H9 (cell line): ENCODE results near the gene H6PD. TPM values are rescaled to one million over a fixed set of nuclear protein-coding genes. Genes with fewer than 3 reads are reported as not detected.

Source experiments
- DNase-seq: peaks from one replicate; pipeline ENCODE4 v3.0.0-alpha.2; 2017
- H2AFZ ChIP-seq: one replicate; pipeline ENCODE4 v1.6.1; 2013; ENCODE audit warnings: mild to moderate bottlenecking, low read length, control low read depth, moderate library complexity
- H2AK5ac ChIP-seq: 2 replicates; pipeline ENCODE4 v1.6.1; 2013; ENCODE audit warnings: low read length, control low read depth, mixed read lengths; ENCODE audit not compliant: insufficient read length
- H2BK120ac ChIP-seq: one replicate; pipeline ENCODE4 v1.6.1; 2013; ENCODE audit warnings: low read depth, mild to moderate bottlenecking, low read length, control low read depth, inconsistent platforms; ENCODE audit not compliant: poor library complexity, severe bottlenecking
- H2BK12ac ChIP-seq: 2 replicates; pipeline ENCODE4 v1.6.1; 2013; ENCODE audit warnings: low read length, control low read depth, mixed read lengths, low read depth; ENCODE audit not compliant: insufficient read length
- H2BK15ac ChIP-seq: 2 replicates; pipeline ENCODE4 v1.6.1; 2013; ENCODE audit warnings: low read depth, low read length, control low read depth
- H2BK20ac ChIP-seq: one replicate; pipeline ENCODE4 v1.6.1; 2013; ENCODE audit warnings: low read depth, mild to moderate bottlenecking, low read length, control low read depth, inconsistent platforms; ENCODE audit not compliant: poor library complexity, severe bottlenecking
- H2BK5ac ChIP-seq: 2 replicates; pipeline ENCODE4 v1.6.1; 2013; ENCODE audit warnings: low read length, control low read depth, mixed read lengths; ENCODE audit not compliant: insufficient read length
- H3K14ac ChIP-seq: 2 replicates; pipeline ENCODE4 v1.6.1; 2013; ENCODE audit warnings: low read length, control low read depth; ENCODE audit not compliant: insufficient read depth
- H3K18ac ChIP-seq: 2 replicates; pipeline ENCODE4 v1.6.1; 2013; ENCODE audit warnings: low read depth, mild to moderate bottlenecking, mixed read lengths, low read length, control low read depth; ENCODE audit not compliant: insufficient read length
- H3K23ac ChIP-seq: 2 replicates; pipeline ENCODE4 v1.6.1; 2013; ENCODE audit warnings: low read length, control low read depth, mixed read lengths, low read depth; ENCODE audit not compliant: insufficient read length
- H3K23me2 ChIP-seq: 2 replicates; pipeline ENCODE4 v1.6.1; 2013; ENCODE audit warnings: low read depth, mild to moderate bottlenecking, mixed read lengths, low read length, control low read depth; ENCODE audit not compliant: insufficient read length, poor library complexity, severe bottlenecking
- H3K27ac ChIP-seq: 2 replicates; pipeline ENCODE4 v1.5.1; 2013; ENCODE audit warnings: low read length, control low read depth, mixed read lengths, low read depth; ENCODE audit not compliant: insufficient read length
- H3K27me3 ChIP-seq: 2 replicates; pipeline ENCODE4 v1.6.1; 2013; ENCODE audit warnings: low read length, control low read depth, inconsistent platforms; ENCODE audit not compliant: insufficient read depth
- H3K4ac ChIP-seq: 2 replicates; pipeline ENCODE4 v1.6.1; 2013; ENCODE audit warnings: low read depth, mild to moderate bottlenecking, control low read depth, inconsistent platforms, low read length, moderate library complexity
- H3K4me1 ChIP-seq: 2 replicates; pipeline ENCODE4 v1.6.1; 2013; ENCODE audit warnings: low read length, control low read depth, inconsistent platforms; ENCODE audit not compliant: insufficient read depth
- H3K4me2 ChIP-seq: 2 replicates; pipeline ENCODE4 v1.6.1; 2013; ENCODE audit warnings: low read length, control low read depth, mixed read lengths; ENCODE audit not compliant: insufficient read length, insufficient read depth
- H3K56ac ChIP-seq: 2 replicates; pipeline ENCODE4 v1.6.1; 2013; ENCODE audit warnings: low read depth, mild to moderate bottlenecking, mixed read lengths, low read length, control low read depth; ENCODE audit not compliant: insufficient read length
- H3K79me1 ChIP-seq: 2 replicates; pipeline ENCODE4 v1.6.1; 2013; ENCODE audit warnings: low read depth, mild to moderate bottlenecking, moderate library complexity, low read length, control low read depth, inconsistent platforms; ENCODE audit not compliant: insufficient read depth, poor library complexity, severe bottlenecking
- H3K79me2 ChIP-seq: 2 replicates; pipeline ENCODE4 v1.6.1; 2013; ENCODE audit warnings: low read length, control low read depth, inconsistent platforms; ENCODE audit not compliant: insufficient read depth
- H3K9ac ChIP-seq: 2 replicates; pipeline ENCODE4 v1.6.1; 2013; ENCODE audit warnings: low read length, control low read depth, mixed read lengths; ENCODE audit not compliant: insufficient read length; ENCODE audit errors: extremely low read depth
- H3K9me3 ChIP-seq: one replicate; pipeline ENCODE4 v1.6.1; 2013; ENCODE audit warnings: low read depth, low read length, inconsistent platforms; ENCODE audit not compliant: control insufficient read depth
- H3T11ph ChIP-seq: one replicate; pipeline ENCODE4 v1.6.1; 2013; ENCODE audit warnings: mild to moderate bottlenecking, low read length, control low read depth, inconsistent platforms
- H4K20me1 ChIP-seq: one replicate; pipeline ENCODE4 v1.6.1; 2013; ENCODE audit not compliant: control insufficient read depth, insufficient read length, insufficient read depth
- H4K5ac ChIP-seq: 2 replicates; pipeline ENCODE4 v1.6.1; 2013; ENCODE audit warnings: low read depth, mild to moderate bottlenecking, mixed read lengths, low read length, control low read depth; ENCODE audit not compliant: insufficient read length
- H4K8ac ChIP-seq: replicated peaks from 2 replicates; pipeline ENCODE4 v1.6.1; 2013; ENCODE audit warnings: low read length, control low read depth, mixed read lengths, low read depth; ENCODE audit not compliant: insufficient read length
- H4K91ac ChIP-seq: 2 replicates; pipeline ENCODE4 v1.6.1; 2013; ENCODE audit warnings: low read depth, mild to moderate bottlenecking, moderate library complexity, mixed read lengths, low read length, control low read depth; ENCODE audit not compliant: insufficient read length
- H3K27ac Mint-ChIP-seq, 3 experiments: 2 replicates in 2 of 3; 3 replicates in 1 of 3; pipeline ENCODE4 v1.8.0; 2020 to 2021; ENCODE audit warnings: mixed read lengths in 3 of 3, mild to moderate bottlenecking in 1 of 3, moderate library complexity in 1 of 3
- H3K27me3 Mint-ChIP-seq: 2 replicates; pipeline ENCODE4 v1.8.0; 2021; ENCODE audit warnings: low read depth, mild to moderate bottlenecking, moderate library complexity, mixed read lengths
- H3K36me3 Mint-ChIP-seq, 3 experiments: 2 replicates in 2 of 3; 3 replicates in 1 of 3; pipeline ENCODE4 v1.8.0; 2020 to 2021; ENCODE audit warnings: low read depth in 3 of 3, mixed read lengths in 3 of 3; ENCODE audit not compliant: insufficient read depth in 1 of 3
- H3K4me1 Mint-ChIP-seq, 2 experiments: 2 replicates each; pipeline ENCODE4 v1.8.0; 2020; ENCODE audit warnings: mixed read lengths in 2 of 2
- H3K4me3 Mint-ChIP-seq, 2 experiments: 2 replicates in 1 of 2; 3 replicates in 1 of 2; pipeline ENCODE4 v1.8.0; 2020 to 2021; ENCODE audit warnings: mild to moderate bottlenecking in 2 of 2, mixed read lengths in 2 of 2, moderate library complexity in 1 of 2
- H3K9me3 Mint-ChIP-seq, 2 experiments: 2 replicates in 1 of 2; 3 replicates in 1 of 2; pipeline ENCODE4 v1.8.0; 2020; ENCODE audit warnings: mild to moderate bottlenecking in 2 of 2, mixed read lengths in 2 of 2, moderate library complexity in 1 of 2
- CTCF ChIP-seq: fragments of 200-600 bp; sonication (generic); conservative IDR thresholded peaks from 3 replicates; pipeline ENCODE4 v1.8.0; 2021; ENCODE audit warnings: antibody characterized with exemption, mild to moderate bottlenecking
- WGBS: extraction: QIAGEN DNeasy Blood & Tissue Kit; methylation state at CpG from one replicate; pipeline ENCODE4 v1.1.7; 2013; ENCODE audit warnings: missing lambda C conversion rate, low lambda C conversion rate, mixed read lengths; ENCODE audit not compliant: insufficient read length; ENCODE audit errors: extremely low coverage; 5-methylcytosine and 5-hydroxymethylcytosine counted together
- total RNA-seq: library from RNA; stranded (reverse); gene quantifications from 2 replicates; pipeline ENCODE4 v1.2.1, GENCODE V29; 2021

Gene H6PD
- total RNA-seq, 1 experiment from 2014 or later, result 7.9 TPM

- no peak overlapping the region for H3K18ac ChIP-seq
- H3K14ac ChIP-seq, result no peak overlapping the region
- H2BK5ac ChIP-seq, result no peak overlapping the region
- H3K4me1 Mint-ChIP-seq, result peaks cover 9 to 27% of the 10 kb centered on the region in 2 experiments
- no peak for TF ChIP-seq CTCF
- peaks cover 0 to 4% of the 10 kb centered on the region in 2 experiments; a peak in 2 of 5 replicates for H3K9me3 Mint-ChIP-seq
- no peaks in the 10 kb centered on the region for H3K4me1 ChIP-seq
- H3K23ac ChIP-seq, result no peak overlapping the region
- no peak overlapping the region for H4K91ac ChIP-seq
- no peak overlapping the region for H2BK15ac ChIP-seq
- H4K5ac ChIP-seq, result no peak overlapping the region
- H3K4me3 Mint-ChIP-seq, result no peak overlapping the region; a peak in 1 of 5 replicates
- H2BK20ac ChIP-seq, result no peak overlapping the region
- no peaks in the 10 kb centered on the region for H4K20me1 ChIP-seq
- no CpG with 5 or more reads among the region's 8 CpGs for WGBS
- H4K8ac ChIP-seq, result no peak overlapping the region
- no peak overlapping the region for H2BK12ac ChIP-seq
- no peak overlapping the region for H3K56ac ChIP-seq
- H3K27me3 Mint-ChIP-seq, result peaks cover 53% of the 10 kb centered on the region
- H3K9ac ChIP-seq, result no peak overlapping the region
- H3K79me2 ChIP-seq, result no peaks in the 10 kb centered on the region
- peaks cover 32% of the 10 kb centered on the region; the same call in 1 of the 2 replicates for H3K27me3 ChIP-seq
- no peak overlapping the region; a peak in 1 of 7 replicates for H3K27ac Mint-ChIP-seq
- 0 out of 7 replicates have a peak, but pooled peaks cover 0 to 3% (median 0%) of the 10 kb centered on the region in 3 experiments for H3K36me3 Mint-ChIP-seq
- no peak overlapping the region for H3K4me2 ChIP-seq
- no peak overlapping the region for H3K4ac ChIP-seq
- no peak overlapping the region for H2AK5ac ChIP-seq
- H3T11ph ChIP-seq, result no peak overlapping the region
- no peaks in the 10 kb centered on the region for H3K79me1 ChIP-seq
- H2AFZ ChIP-seq, result no peak overlapping the region
- H3K9me3 ChIP-seq, result no peaks in the 10 kb centered on the region
- no peak for DNase-seq
- no peak overlapping the region for H3K27ac ChIP-seq
- peaks cover 6% of the 10 kb centered on the region for H3K23me2 ChIP-seq
- H2BK120ac ChIP-seq, result no peak overlapping the region
These were observed 38.9 kb upstream of the H6PD start for GRCh38 chr1:9195651-9196050.
